ENCODE results near the gene ANO7. TPM values are rescaled to one million over a fixed set of nuclear protein-coding genes. Genes with fewer than 3 reads are reported as not detected.

Gene ANO7
- total RNA-seq, 1 donor from 2014 or later: 0.35 TPM

- DNase-seq (no peak), ATAC-seq (ENCODE audit: poor library complexity) (no peak)
- intact Hi-C loops (cut with DNase I): no loop called here
These were observed 13.2 kb downstream of the ANO7 start for GRCh38 chr2:241201445-241202267.

GRCh38 chr2:241202268-241202585 lies 13.8 kb downstream of the ANO7 start:
- DNase-seq (no peak), ATAC-seq (ENCODE audit: poor library complexity) (no peak)
- intact Hi-C loops (cut with DNase I): no loop called here

- no peak for ATAC-seq (ENCODE audit: poor library complexity)
- no peak for DNase-seq
- intact Hi-C loops (cut with DNase I): no loop called here
These were observed 14.2 kb downstream of the ANO7 start for GRCh38 chr2:241202681-241203080.

- no peak for DNase-seq
- ATAC-seq (ENCODE audit: poor library complexity): no peak
- intact Hi-C loops (cut with DNase I): no loop called here
These were observed 14.9 kb downstream of the ANO7 start for GRCh38 chr2:241203218-241204009.

- DNase-seq (no peak), ATAC-seq (ENCODE audit: poor library complexity) (no peak)
- intact Hi-C loops (cut with DNase I): no loop called here
These were observed 15.5 kb downstream of the ANO7 start for GRCh38 chr2:241204010-241204384.

- no peak for DNase-seq
- no peak for ATAC-seq (ENCODE audit: poor library complexity)
- intact Hi-C loops (cut with DNase I): no loop called here
These were observed 16.0 kb downstream of the ANO7 start for GRCh38 chr2:241204490-241204889.

- no peak for DNase-seq
- intact Hi-C loops (cut with DNase I): no loop called here
- no peak for ATAC-seq (ENCODE audit: poor library complexity)
These were observed 16.6 kb downstream of the ANO7 start for GRCh38 chr2:241205086-241205485.

- ATAC-seq (ENCODE audit: poor library complexity) (no peak), DNase-seq (no peak)
- intact Hi-C loops (cut with DNase I): no loop called here
These were observed 18.7 kb downstream of the ANO7 start for GRCh38 chr2:241207151-241207550.

GRCh38 chr2:241207641-241208040 lies 19.2 kb downstream of the ANO7 start:
- intact Hi-C loops (cut with DNase I): no loop called here
- no peak for DNase-seq

GRCh38 chr2:241208058-241208457 lies 19.6 kb downstream of the ANO7 start:
- ATAC-seq (ENCODE audit: poor library complexity) (no peak), DNase-seq (no peak)
- intact Hi-C loops (cut with DNase I): no loop called here

More at GRCh38 chr2:241207641-241208040, 19.2 kb downstream of the ANO7 start:
- ATAC-seq (ENCODE audit: poor library complexity): no peak

- ATAC-seq (ENCODE audit: poor library complexity) (no peak), DNase-seq (no peak)
- intact Hi-C loops (cut with DNase I): no loop called here
These were observed 20.8 kb downstream of the ANO7 start for GRCh38 chr2:241209271-241209670.

- intact Hi-C loops (cut with DNase I): no loop called here
- ATAC-seq (ENCODE audit: poor library complexity): no peak
- DNase-seq: no peak
These were observed 22.8 kb downstream of the ANO7 start for GRCh38 chr2:241211276-241211675.

GRCh38 chr2:241213041-241213440 lies 24.6 kb downstream of the ANO7 start:
- no peak for DNase-seq
- intact Hi-C loops (cut with DNase I): no loop called here

GRCh38 chr2:241213567-241213966 lies 25.1 kb downstream of the ANO7 start:
- ATAC-seq (ENCODE audit: poor library complexity) (no peak), DNase-seq (no peak)
- intact Hi-C loops (cut with DNase I): no loop called here

More at GRCh38 chr2:241213041-241213440, 24.6 kb downstream of the ANO7 start:
- no peak for ATAC-seq (ENCODE audit: poor library complexity)

GRCh38 chr2:241214209-241214608 lies 25.7 kb downstream of the ANO7 start:
- DNase-seq: no peak
- no peak for ATAC-seq (ENCODE audit: poor library complexity)
- intact Hi-C loops (cut with DNase I): no loop called here

GRCh38 chr2:241214766-241215165 lies 26.3 kb downstream of the ANO7 start:
- intact Hi-C loops (cut with DNase I): no loop called here
- DNase-seq: no peak
- no peak for ATAC-seq (ENCODE audit: poor library complexity)

- ATAC-seq (ENCODE audit: poor library complexity): no peak
- intact Hi-C loops (cut with DNase I): no loop called here
- DNase-seq: no peak
These were observed 26.9 kb downstream of the ANO7 start for GRCh38 chr2:241215421-241215820.

GRCh38 chr2:241216211-241216761 lies 27.8 kb downstream of the ANO7 start:
- DNase-seq (no peak), ATAC-seq (ENCODE audit: poor library complexity) (no peak)
- intact Hi-C loops (cut with DNase I): no loop called here

- ATAC-seq (ENCODE audit: poor library complexity): peak; percentile 86
- intact Hi-C loops (cut with DNase I): no loop called here
- peak; percentile 85 for DNase-seq
These were observed 29.0 kb downstream of the ANO7 start for GRCh38 chr2:241217320-241218031.
